Ectodermal cell (in vitro differentiated cells): ENCODE data around the gene MOBP.

Experiments used
- H3K27ac ChIP-seq: 2 replicates; pipeline ENCODE4 v1.7.0; 2013; ENCODE audit warnings: mild to moderate bottlenecking, low read depth, low read length; ENCODE audit not compliant: insufficient read depth, poor library complexity, severe bottlenecking
- H3K27me3 ChIP-seq: 2 replicates; pipeline ENCODE4 v1.7.0; 2013; ENCODE audit warnings: mild to moderate bottlenecking, low read length; ENCODE audit not compliant: insufficient read depth, control insufficient read depth, poor library complexity, severe bottlenecking
- H3K36me3 ChIP-seq: one replicate; pipeline ENCODE4 v1.7.0; 2013; ENCODE audit warnings: low read length; ENCODE audit not compliant: control insufficient read depth, insufficient read depth
- H3K4me1 ChIP-seq: one replicate; pipeline ENCODE4 v1.7.0; 2013; ENCODE audit warnings: low read length; ENCODE audit not compliant: control insufficient read depth, insufficient read depth
- H3K4me3 ChIP-seq: 2 replicates; pipeline ENCODE4 v1.7.0; 2013; ENCODE audit warnings: low read depth, low read length, control low read depth; ENCODE audit not compliant: insufficient read depth
- H3K9me3 ChIP-seq: 2 replicates; pipeline ENCODE4 v1.7.0; 2013; ENCODE audit warnings: mild to moderate bottlenecking, low read length, moderate library complexity; ENCODE audit not compliant: control insufficient read depth
- WGBS, 2 experiments: methylation state at CpG; one replicate each; pipeline ENCODE4 v1.1.7; 2013; ENCODE audit warnings: missing lambda C conversion rate in 2 of 2; 5-methylcytosine and 5-hydroxymethylcytosine counted together

The MOBP gene

GRCh38 chr3:39532777-39533176 lies 65.3 kb downstream of the MOBP start:
- Histone ChIP-seq H3K27ac (no peak overlapping the region), H3K36me3 (no peaks in the 10 kb centered on the region), H3K4me1 (no peaks in the 10 kb centered on the region), H3K9me3 (no peaks in the 10 kb centered on the region), H3K4me3 (no peak overlapping the region), H3K27me3 (no peaks in the 10 kb centered on the region)
- WGBS, 2 experiments = 100% methylated on average over 1 of the region's 1 CpG; no CpG with 5 or more reads in 1 of the 2 experiments

DNA sequence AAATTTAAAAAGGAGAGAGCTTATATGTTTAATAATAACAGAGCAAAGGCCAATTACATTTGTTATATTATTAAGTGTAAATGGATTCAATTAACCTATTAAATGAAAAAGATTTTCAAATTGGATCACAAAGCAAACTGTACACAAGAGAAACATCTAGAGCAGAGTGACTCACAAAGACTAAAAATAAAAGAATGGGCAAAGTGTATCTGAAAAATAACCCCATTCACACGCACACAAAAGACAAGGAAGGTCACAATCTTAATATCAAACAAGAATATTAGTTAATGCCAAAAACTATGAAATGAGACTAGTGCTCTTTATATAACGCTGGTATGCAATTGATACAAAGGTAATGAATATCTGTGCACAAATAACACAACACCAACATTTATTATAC lies 65.7 kb downstream of the MOBP start:
- no peak overlapping the region for H3K27ac ChIP-seq
- no peaks in the 10 kb centered on the region for H3K9me3 ChIP-seq
- no peak overlapping the region for H3K4me3 ChIP-seq
- H3K36me3 ChIP-seq = no peaks in the 10 kb centered on the region
- 0% methylated on average over 1 of the region's 2 CpGs; no CpG with 5 or more reads in 1 of the 2 experiments for WGBS, 2 experiments
- H3K27me3 ChIP-seq = no peaks in the 10 kb centered on the region
- no peaks in the 10 kb centered on the region for H3K4me1 ChIP-seq

- Histone ChIP-seq H3K9me3 (no peaks in the 10 kb centered on the region), H3K27ac (no peak overlapping the region)
- WGBS, 2 experiments = 83 to 88% methylated on average over 1 of the region's 1 CpG
Observed at GRCh38 chr3:39540162-39540921, 72.9 kb downstream of the MOBP start.

GRCh38 chr3:39541442-39541841 lies 74.0 kb downstream of the MOBP start:
- no peaks in the 10 kb centered on the region for H3K27me3 ChIP-seq
- no peaks in the 10 kb centered on the region for H3K4me1 ChIP-seq
- no peak overlapping the region for H3K27ac ChIP-seq
- WGBS, 2 experiments = 84 to 87% methylated on average over 3 of the region's 3 CpGs
- H3K4me3 ChIP-seq = no peak overlapping the region
- H3K36me3 ChIP-seq = no peaks in the 10 kb centered on the region
- H3K9me3 ChIP-seq = no peaks in the 10 kb centered on the region

More at GRCh38 chr3:39540162-39540921, 72.9 kb downstream of the MOBP start:
- no peaks in the 10 kb centered on the region for H3K4me1 ChIP-seq
- no peaks in the 10 kb centered on the region for H3K36me3 ChIP-seq
- H3K27me3 ChIP-seq = no peaks in the 10 kb centered on the region
- H3K4me3 ChIP-seq = no peak overlapping the region

- WGBS, 2 experiments = 56 to 60% methylated on average over 3 to 5 of the region's 5 CpGs
- Histone ChIP-seq H3K27ac (no peak overlapping the region), H3K36me3 (no peaks in the 10 kb centered on the region), H3K4me1 (no peaks in the 10 kb centered on the region), H3K4me3 (no peak overlapping the region), H3K9me3 (no peaks in the 10 kb centered on the region), H3K27me3 (no peaks in the 10 kb centered on the region)
Observed at GRCh38 chr3:39541917-39542329, 74.4 kb downstream of the MOBP start.

GRCh38 chr3:39542588-39542988 lies 75.1 kb downstream of the MOBP start:
- no peaks in the 10 kb centered on the region for H3K27me3 ChIP-seq
- H3K9me3 ChIP-seq = no peaks in the 10 kb centered on the region
- no peaks in the 10 kb centered on the region for H3K36me3 ChIP-seq
- WGBS, 2 experiments = 87 to 88% methylated on average over 5 of the region's 5 CpGs
- no peak overlapping the region for H3K27ac ChIP-seq
- no peak overlapping the region for H3K4me3 ChIP-seq
- H3K4me1 ChIP-seq = no peaks in the 10 kb centered on the region

- Histone ChIP-seq H3K9me3 (no peaks in the 10 kb centered on the region), H3K27ac (no peak overlapping the region), H3K27me3 (no peaks in the 10 kb centered on the region), H3K4me3 (no peak overlapping the region), H3K4me1 (no peaks in the 10 kb centered on the region), H3K36me3 (no peaks in the 10 kb centered on the region)
- WGBS, 2 experiments = 93 to 98% methylated on average over 3 of the region's 3 CpGs
Observed at GRCh38 chr3:39548282-39548681, 80.8 kb downstream of the MOBP start.

GRCh38 chr3:39550354-39551051 lies 83.0 kb downstream of the MOBP start:
- H3K27me3 ChIP-seq = no peaks in the 10 kb centered on the region
- 92 to 94% methylated on average over 8 of the region's 8 CpGs for WGBS, 2 experiments
- no peak overlapping the region for H3K4me3 ChIP-seq
- H3K36me3 ChIP-seq = no peaks in the 10 kb centered on the region
- H3K9me3 ChIP-seq = no peaks in the 10 kb centered on the region
- no peak overlapping the region for H3K27ac ChIP-seq
- H3K4me1 ChIP-seq = no peaks in the 10 kb centered on the region
